ENCODE measurements around the gene ZNF32.

GRCh38 chr10:43681721-43682120 is 33.0 kb upstream of the ZNF32 start:
- TF ChIP-seq EZH2 (IDR thresholded peaks at IDR 0.05; ENCODE audit: borderline replicate concordance, low read length) (no peak), CTCF (conservative IDR thresholded peaks at IDR 0.05 in 1 of 2, IDR thresholded peaks at IDR 0.05 in 1 of 2; ENCODE audit: extremely low read depth in 1 of 2, insufficient read depth in 1 of 2, low read depth in 1 of 2, low read length in 2 of 2) (no peak)

Data from mammary epithelial cell (primary cell).